Keratinocyte (primary cell): ENCODE data around the gene RAB23.

Experiments used
- EZH2 ChIP-seq: IDR thresholded peaks from one replicate; pipeline ENCODE4 v1.6.1; 2012; ENCODE audit warnings: inconsistent platforms, mild to moderate bottlenecking, low read length, moderate library complexity
- TF ChIP-seq, protein P1 (sequence below), 3 experiments: IDR thresholded peaks in 1 of 3; conservative IDR thresholded peaks in 1 of 3; optimal IDR thresholded peaks in 1 of 3; 2 replicates in 2 of 3; 3 replicates in 1 of 3; pipeline versions ENCODE3 to v1.5.1; 2011; ENCODE audit warnings: low read length in 3 of 3, mild to moderate bottlenecking in 3 of 3, moderate library complexity in 2 of 3, control low read depth in 1 of 3, inconsistent platforms in 1 of 3; ENCODE audit not compliant: insufficient read depth in 2 of 3; ENCODE audit errors: extremely low read depth in 1 of 3

DNA sequence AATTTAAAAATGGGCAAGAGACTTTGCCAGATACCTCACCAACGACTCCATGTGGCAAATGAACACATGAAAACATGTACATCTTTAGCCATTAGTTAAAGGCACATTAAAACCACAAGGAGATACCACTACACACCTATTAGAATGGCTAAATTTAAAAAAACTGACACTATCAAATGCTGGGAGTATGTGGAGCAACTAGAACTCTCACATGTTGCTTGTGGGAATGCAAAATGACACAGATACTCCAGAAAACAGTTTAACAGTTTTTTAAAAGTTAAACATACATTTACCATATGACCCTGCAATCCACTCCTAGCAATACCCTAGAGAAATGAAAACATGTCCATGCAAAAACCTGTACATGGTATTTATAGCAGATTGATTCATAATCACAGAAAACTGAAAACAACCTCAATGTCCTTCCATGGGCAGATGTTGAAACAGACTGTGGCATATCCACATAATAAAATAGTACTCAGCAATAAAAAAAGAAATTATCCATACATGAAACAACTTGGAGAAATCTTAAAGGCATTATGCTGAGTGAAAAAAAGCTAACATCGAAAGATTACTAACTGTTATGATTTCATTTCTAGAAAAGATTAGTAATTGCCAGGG is 1.9 kb downstream of the RAB23 start:
- TF ChIP-seq, protein P1, sequence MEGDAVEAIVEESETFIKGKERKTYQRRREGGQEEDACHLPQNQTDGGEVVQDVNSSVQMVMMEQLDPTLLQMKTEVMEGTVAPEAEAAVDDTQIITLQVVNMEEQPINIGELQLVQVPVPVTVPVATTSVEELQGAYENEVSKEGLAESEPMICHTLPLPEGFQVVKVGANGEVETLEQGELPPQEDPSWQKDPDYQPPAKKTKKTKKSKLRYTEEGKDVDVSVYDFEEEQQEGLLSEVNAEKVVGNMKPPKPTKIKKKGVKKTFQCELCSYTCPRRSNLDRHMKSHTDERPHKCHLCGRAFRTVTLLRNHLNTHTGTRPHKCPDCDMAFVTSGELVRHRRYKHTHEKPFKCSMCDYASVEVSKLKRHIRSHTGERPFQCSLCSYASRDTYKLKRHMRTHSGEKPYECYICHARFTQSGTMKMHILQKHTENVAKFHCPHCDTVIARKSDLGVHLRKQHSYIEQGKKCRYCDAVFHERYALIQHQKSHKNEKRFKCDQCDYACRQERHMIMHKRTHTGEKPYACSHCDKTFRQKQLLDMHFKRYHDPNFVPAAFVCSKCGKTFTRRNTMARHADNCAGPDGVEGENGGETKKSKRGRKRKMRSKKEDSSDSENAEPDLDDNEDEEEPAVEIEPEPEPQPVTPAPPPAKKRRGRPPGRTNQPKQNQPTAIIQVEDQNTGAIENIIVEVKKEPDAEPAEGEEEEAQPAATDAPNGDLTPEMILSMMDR (optimal IDR thresholded peaks at IDR 0.05 in 1 of 3, IDR thresholded peaks at IDR 0.05 in 1 of 3, conservative IDR thresholded peaks at IDR 0.05 in 1 of 3; ENCODE audit: extremely low read depth in 1 of 3, insufficient read depth in 2 of 3, low read length in 3 of 3): no peak
- TF ChIP-seq EZH2: no peak
